A549 (cell line): ENCODE data around the gene MAP2K6.

Experiments used
- CHD2 ChIP-seq: fragments of 150-350 bp; IDR thresholded peaks from 2 replicates; pipeline ENCODE4 v1.6.1; 2014; ENCODE audit warnings: low read length; ENCODE audit not compliant: partially characterized antibody
- EP300 ChIP-seq, 2 experiments: fragments of >200 bp; sonication (Bioruptor Twin); formaldehyde crosslinking; IDR thresholded peaks; 2 replicates in 1 of 2; 3 replicates in 1 of 2; pipeline ENCODE4 v1.6.1; 2016 to 2017
- KDM1A ChIP-seq: fragments of 200-600 bp; sonication (generic); IDR thresholded peaks from 2 replicates; pipeline ENCODE4 v1.6.1; 2016; ENCODE audit warnings: low read depth, mild to moderate bottlenecking
- NR3C1 ChIP-seq: fragments of >200 bp; sonication (Bioruptor Twin); formaldehyde crosslinking; IDR thresholded peaks from 3 replicates; pipeline ENCODE4 v1.6.1; 2017
- POLR2A ChIP-seq: IDR thresholded peaks from 2 replicates; pipeline ENCODE4 v1.6.1; 2012; ENCODE audit warnings: mild to moderate bottlenecking, low read length
- RNF2 ChIP-seq: fragments of 200-600 bp; sonication (generic); IDR thresholded peaks from 2 replicates; pipeline ENCODE4 v1.6.1; 2016; ENCODE audit warnings: low read depth, mild to moderate bottlenecking, antibody characterized with exemption, moderate library complexity, borderline replicate concordance
- ZFP36 ChIP-seq: fragments of 450-650 bp; IDR thresholded peaks from 2 replicates; pipeline ENCODE4 v1.6.1; 2014; ENCODE audit warnings: borderline replicate concordance; ENCODE audit not compliant: partially characterized antibody
- TF ChIP-seq, protein P1 (sequence below): fragments of >200 bp; sonication (Bioruptor Twin); formaldehyde crosslinking; IDR thresholded peaks from 3 replicates; pipeline ENCODE4 v1.5.1; 2016

DNA sequence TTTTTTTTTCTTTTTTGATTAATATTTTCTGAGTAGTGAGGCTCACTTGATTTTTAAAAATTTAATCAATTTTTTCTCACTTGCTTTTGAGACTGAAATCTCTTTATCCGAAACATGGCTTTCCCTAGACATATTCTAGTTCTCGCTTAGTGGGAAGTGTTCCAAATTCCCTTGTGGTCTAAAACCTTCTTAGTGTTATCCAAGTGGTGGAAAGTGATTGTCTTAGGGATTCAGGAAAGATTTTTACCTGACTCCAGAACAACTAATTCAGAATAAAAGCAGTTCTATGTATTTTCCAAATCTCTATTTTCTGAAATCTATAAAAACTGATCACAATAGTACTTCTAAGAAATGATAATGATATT lies 178.8 kb downstream of the MAP2K6 start:
- TF ChIP-seq POLR2A (no peak), CHD2 (no peak), ZFP36 (no peak), NR3C1 (no peak), EP300 (IDR thresholded peaks at IDR 0.05) (no peak), RNF2 (no peak), KDM1A (no peak)
- TF ChIP-seq, protein P1, sequence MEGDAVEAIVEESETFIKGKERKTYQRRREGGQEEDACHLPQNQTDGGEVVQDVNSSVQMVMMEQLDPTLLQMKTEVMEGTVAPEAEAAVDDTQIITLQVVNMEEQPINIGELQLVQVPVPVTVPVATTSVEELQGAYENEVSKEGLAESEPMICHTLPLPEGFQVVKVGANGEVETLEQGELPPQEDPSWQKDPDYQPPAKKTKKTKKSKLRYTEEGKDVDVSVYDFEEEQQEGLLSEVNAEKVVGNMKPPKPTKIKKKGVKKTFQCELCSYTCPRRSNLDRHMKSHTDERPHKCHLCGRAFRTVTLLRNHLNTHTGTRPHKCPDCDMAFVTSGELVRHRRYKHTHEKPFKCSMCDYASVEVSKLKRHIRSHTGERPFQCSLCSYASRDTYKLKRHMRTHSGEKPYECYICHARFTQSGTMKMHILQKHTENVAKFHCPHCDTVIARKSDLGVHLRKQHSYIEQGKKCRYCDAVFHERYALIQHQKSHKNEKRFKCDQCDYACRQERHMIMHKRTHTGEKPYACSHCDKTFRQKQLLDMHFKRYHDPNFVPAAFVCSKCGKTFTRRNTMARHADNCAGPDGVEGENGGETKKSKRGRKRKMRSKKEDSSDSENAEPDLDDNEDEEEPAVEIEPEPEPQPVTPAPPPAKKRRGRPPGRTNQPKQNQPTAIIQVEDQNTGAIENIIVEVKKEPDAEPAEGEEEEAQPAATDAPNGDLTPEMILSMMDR: no peak
